ENCODE results near the gene SUPT4H1. TPM values are rescaled to one million over a fixed set of nuclear protein-coding genes. Genes with fewer than 3 reads are reported as not detected.
A peak's percentile ranks its signal among the peaks of the same experiment; 100 is the strongest.

The SUPT4H1 gene
- total RNA-seq, 3 donors from 2014 or later (not counting 1 experiment from before 2014, with no cell fraction given), result 55.9 to 68.3 (median 68.1) TPM

DNA sequence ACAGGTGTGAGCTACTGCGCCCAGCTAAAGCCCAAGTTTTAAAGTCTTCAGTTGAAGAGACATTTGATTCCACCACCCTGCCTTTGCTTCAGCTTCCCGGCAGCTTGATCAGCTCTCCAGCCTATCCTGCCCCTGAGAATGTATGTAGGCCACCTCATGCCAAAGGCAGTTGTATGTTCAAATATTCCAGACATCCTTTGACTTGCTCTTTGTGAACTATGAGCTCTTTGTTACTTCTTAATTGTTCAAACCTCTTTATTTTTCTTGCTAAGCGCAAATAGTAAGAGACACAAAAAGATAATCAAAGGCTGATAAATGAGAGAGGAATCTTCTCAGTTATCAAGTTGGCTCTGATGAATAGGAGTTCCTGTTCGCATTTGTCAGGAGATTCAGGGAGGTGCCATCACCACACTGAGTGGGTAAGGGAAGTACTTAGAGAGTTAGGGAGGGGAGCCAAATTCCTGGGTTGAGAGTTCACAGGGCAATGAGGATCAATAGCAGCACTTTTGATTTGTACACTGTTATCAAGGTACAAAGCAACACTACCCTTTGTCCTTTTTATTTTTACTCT, 32.0 kb upstream of the SUPT4H1 start:
- Histone ChIP-seq H3K27me3 (ENCODE audit: control insufficient read depth, insufficient read depth, low read length) (no peaks in the 10 kb centered on the region), H3K9me3 (ENCODE audit: control insufficient read depth, insufficient read depth, low read length) (no peaks in the 10 kb centered on the region), H3K4me1 (ENCODE audit: control insufficient read depth, insufficient read depth, low read length) (peaks cover 34% of the 10 kb centered on the region), H3K36me3 (ENCODE audit: control insufficient read depth, insufficient read depth, low read length) (no peaks in the 10 kb centered on the region), H3K4me3 (ENCODE audit: low read length) (no peak overlapping the region), H3K27ac (ENCODE audit: low read length) (no peak overlapping the region)
- TF ChIP-seq, protein P1, sequence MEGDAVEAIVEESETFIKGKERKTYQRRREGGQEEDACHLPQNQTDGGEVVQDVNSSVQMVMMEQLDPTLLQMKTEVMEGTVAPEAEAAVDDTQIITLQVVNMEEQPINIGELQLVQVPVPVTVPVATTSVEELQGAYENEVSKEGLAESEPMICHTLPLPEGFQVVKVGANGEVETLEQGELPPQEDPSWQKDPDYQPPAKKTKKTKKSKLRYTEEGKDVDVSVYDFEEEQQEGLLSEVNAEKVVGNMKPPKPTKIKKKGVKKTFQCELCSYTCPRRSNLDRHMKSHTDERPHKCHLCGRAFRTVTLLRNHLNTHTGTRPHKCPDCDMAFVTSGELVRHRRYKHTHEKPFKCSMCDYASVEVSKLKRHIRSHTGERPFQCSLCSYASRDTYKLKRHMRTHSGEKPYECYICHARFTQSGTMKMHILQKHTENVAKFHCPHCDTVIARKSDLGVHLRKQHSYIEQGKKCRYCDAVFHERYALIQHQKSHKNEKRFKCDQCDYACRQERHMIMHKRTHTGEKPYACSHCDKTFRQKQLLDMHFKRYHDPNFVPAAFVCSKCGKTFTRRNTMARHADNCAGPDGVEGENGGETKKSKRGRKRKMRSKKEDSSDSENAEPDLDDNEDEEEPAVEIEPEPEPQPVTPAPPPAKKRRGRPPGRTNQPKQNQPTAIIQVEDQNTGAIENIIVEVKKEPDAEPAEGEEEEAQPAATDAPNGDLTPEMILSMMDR (IDR thresholded peaks at IDR 0.05), result no peak
- intact Hi-C loops (cut with micrococcal nuclease), result no loop called here
- Mint-ChIP-seq H3K36me3 (no peaks in the 10 kb centered on the region), H3K4me1 (peaks cover 54 to 61% of the 10 kb centered on the region in 2 donors), H3K27ac (peak overlapping the region; percentile 51 to 86), H3K4me3 (no peak overlapping the region), H3K9me3 (no peaks in the 10 kb centered on the region), H3K27me3 (ENCODE audit: low read depth in 2 of 2) (no peaks in the 10 kb centered on the region)
- ATAC-seq, result no peak
- DNase-seq, result no peak
- 96% methylated on average over 4 of the region's 4 CpGs for WGBS (ENCODE audit: insufficient coverage)

DNA sequence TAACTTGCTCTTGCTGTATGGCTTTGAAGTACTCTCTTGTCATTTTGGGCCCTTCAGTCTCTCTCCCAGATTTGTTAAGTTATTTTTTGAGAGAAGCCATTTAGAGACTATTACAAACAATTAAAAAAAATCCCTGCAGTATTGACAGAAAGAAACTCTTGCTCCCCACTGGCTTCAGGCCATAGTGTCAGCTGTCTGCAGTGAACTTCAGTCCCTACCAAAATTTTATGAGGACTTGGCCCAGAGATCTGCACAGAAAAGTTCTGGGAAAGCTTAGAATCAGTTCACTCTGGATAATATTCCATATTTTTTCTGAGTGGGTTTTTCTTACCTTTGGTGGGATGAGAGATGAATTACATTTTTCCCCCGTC, 30.9 kb upstream of the SUPT4H1 start:
- Mint-ChIP-seq H3K9me3 (no peaks in the 10 kb centered on the region), H3K36me3 (no peaks in the 10 kb centered on the region), H3K4me3 (peak overlapping the region; percentile 81), H3K4me1 (peaks cover 60 to 63% of the 10 kb centered on the region in 2 donors), H3K27ac (peak overlapping the region; percentile 83 to 86), H3K27me3 (ENCODE audit: low read depth in 2 of 2) (no peaks in the 10 kb centered on the region)
- Histone ChIP-seq H3K4me3 (ENCODE audit: low read length) (no peak overlapping the region), H3K27ac (ENCODE audit: low read length) (peak overlapping the region; percentile 45), H3K9me3 (ENCODE audit: control insufficient read depth, insufficient read depth, low read length) (no peaks in the 10 kb centered on the region), H3K4me1 (ENCODE audit: control insufficient read depth, insufficient read depth, low read length) (peaks cover 36% of the 10 kb centered on the region), H3K36me3 (ENCODE audit: control insufficient read depth, insufficient read depth, low read length) (no peaks in the 10 kb centered on the region), H3K27me3 (ENCODE audit: control insufficient read depth, insufficient read depth, low read length) (no peaks in the 10 kb centered on the region)
- TF ChIP-seq, protein P1 (IDR thresholded peaks at IDR 0.05), result no peak
- ATAC-seq (no peak), DNase-seq (no peak)
- intact Hi-C loops (cut with micrococcal nuclease), result no loop called here
- WGBS (ENCODE audit: insufficient coverage), result 100% methylated on average over 1 of the region's 1 CpG

DNA sequence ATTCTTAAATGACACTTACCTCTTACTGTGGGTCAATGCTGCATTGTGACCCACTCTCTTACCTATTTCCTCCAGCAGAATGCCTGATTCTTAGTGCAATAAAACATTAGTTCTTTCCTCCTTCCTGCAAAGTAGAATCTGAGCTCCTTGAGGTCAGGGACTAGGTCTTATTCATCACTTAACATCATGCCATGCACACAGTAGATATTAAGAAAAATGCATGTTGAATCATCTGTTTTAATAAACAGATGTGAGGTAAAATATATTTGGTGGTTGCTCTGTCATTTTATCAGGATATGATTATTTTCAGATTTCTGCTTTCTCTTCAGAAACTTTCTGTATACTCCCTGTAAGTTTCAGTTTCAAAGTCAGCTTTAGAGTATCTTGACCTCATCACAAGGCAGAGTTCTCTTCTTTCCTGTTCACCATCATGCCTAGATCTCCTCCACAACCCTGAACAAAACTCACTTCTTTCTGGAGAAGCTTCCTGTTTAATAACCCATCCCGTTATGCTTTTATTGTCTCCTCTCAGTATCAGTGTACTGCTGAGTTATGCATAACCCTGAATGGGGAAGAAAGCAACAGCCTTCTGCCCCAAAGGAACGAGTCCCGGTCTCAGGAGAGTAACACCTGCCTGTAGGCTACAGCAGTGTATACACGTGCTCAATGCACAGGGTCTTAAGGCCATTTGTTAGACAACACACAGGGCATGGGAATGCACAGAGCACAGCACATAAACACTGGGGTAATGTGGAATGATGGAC, 30.3 kb upstream of the SUPT4H1 start:
- peak overlapping the region; percentile 81 for H3K4me3 Mint-ChIP-seq
- DNase-seq, result peak in 1 of 2 donors; percentile 19
- H3K9me3 Mint-ChIP-seq, result no peaks in the 10 kb centered on the region
- 28% methylated on average over 4 of the region's 4 CpGs for WGBS (ENCODE audit: insufficient coverage)
- no peaks in the 10 kb centered on the region for H3K36me3 ChIP-seq (ENCODE audit: control insufficient read depth, insufficient read depth, low read length)
- peak overlapping the region; percentile 45 for H3K27ac ChIP-seq (ENCODE audit: low read length)
- no peaks in the 10 kb centered on the region for H3K9me3 ChIP-seq (ENCODE audit: control insufficient read depth, insufficient read depth, low read length)
- H3K4me1 ChIP-seq (ENCODE audit: control insufficient read depth, insufficient read depth, low read length), result peaks cover 36% of the 10 kb centered on the region
- H3K27ac Mint-ChIP-seq, result peak overlapping the region; percentile 83 to 86
- intact Hi-C loops (cut with micrococcal nuclease), result no loop called here
- H3K27me3 ChIP-seq (ENCODE audit: control insufficient read depth, insufficient read depth, low read length), result no peaks in the 10 kb centered on the region
- H3K36me3 Mint-ChIP-seq, result no peaks in the 10 kb centered on the region
- TF ChIP-seq, protein P1 (IDR thresholded peaks at IDR 0.05), result no peak
- H3K27me3 Mint-ChIP-seq (ENCODE audit: low read depth in 2 of 2), result no peaks in the 10 kb centered on the region
- peak; percentile 67 to 73 (median 72) for ATAC-seq
- peaks cover 59 to 60% of the 10 kb centered on the region in 2 donors for H3K4me1 Mint-ChIP-seq
- H3K4me3 ChIP-seq (ENCODE audit: low read length), result no peak overlapping the region
